Hematopoietic multipotent progenitor cell (in vitro differentiated cells): ENCODE measurements around the gene SLC26A1. TPM values are rescaled to one million over a fixed set of nuclear protein-coding genes. Genes with fewer than 3 reads are reported as not detected.
"Not testable (repeated sequence)": the region's sequence is repeated elsewhere in the genome, so short reads cannot be mapped to it uniquely, and the experiment has no call there.

Experiments
- DNase-seq, 3 donors: peaks; one replicate each; pipeline ENCODE4 v3.0.0-alpha.2; 2011 to 2015; ENCODE audit warnings: low read depth in 2 of 3, low spot score in 2 of 3
- total RNA-seq: library from RNA; depleted of rRNA; stranded (reverse); fragments of >200 nt; gene quantifications from one replicate; pipeline ENCODE4 v1.2.3, GENCODE V29; 2012

The SLC26A1 gene
- total RNA-seq, 1 donor: 0.27 TPM

DNA sequence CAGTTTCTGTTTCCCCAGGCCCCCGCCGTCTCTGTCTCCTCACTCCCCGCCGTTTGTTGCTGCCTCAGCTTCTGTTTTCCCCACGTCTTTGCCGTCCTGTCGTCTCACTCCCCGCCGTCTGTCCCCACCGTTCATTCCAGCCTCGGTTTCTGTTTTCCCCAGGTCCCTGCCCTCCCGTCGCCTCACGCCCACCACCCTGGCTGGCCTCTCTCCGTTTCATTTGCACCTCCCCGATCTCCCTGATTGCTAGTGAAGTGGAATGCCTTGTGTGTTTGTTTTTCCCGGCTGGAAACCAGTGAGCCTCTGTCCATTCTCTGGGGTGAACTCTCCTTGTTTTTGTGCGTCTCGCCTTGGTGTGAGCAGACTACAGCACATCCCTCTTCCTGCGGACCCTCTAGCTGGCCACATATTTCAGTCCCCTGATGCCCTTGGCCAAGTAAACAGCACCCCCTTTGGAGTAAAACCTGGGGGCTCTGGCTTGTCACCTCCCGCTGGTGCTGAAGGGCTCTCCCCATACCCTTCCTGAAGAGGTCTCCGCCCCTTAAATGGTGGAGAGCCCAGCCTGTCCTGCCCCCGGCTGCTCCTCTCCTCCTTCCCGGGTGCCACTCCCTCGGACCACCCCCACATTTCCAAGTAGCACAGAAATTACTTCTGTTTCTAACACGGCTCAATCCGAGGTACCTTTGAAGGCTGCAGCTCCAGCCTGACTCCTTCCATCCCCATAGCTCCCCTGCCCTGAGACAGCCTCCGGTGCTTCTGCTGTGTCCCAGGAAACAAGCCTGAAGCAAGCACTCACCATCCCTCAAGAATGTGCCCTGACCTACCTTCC lies 47.7 kb downstream of the SLC26A1 start:
- DNase-seq: no peak

DNA sequence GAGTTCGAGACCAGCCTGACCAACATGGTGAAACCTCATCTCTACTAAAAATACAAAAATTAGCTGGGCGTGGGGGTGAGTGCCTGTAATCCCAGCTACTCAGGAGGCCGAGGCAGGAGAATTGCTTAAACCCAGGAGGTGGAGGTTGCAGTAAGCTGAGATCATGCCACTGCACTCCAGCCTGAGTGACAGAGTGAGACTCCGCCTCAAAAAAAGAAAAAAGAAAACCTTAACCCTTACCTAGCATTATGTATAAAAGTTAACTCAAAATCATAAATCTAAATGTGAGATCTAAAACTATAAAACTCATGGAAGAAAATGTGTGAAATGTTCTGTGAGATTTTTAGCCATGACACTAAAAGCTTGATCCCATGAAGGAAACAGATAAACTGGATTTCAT lies 53.7 kb downstream of the SLC26A1 start:
- DNase-seq: not testable (repeated sequence)

Other genes starting within 250 kb of the SLC26A1 start
- gene CPLX1, start 167.3 kb downstream of the SLC26A1 start, total RNA-seq: not detected
- 107 TPM for gene GAK, start 61.1 kb downstream of the SLC26A1 start, total RNA-seq
- 28.3 TPM for gene TMEM175, start 60.9 kb downstream of the SLC26A1 start, total RNA-seq
- 13.5 TPM for gene DGKQ, start 19.8 kb downstream of the SLC26A1 start, total RNA-seq
- 21.8 TPM for gene IDUA, start 6.4 kb downstream of the SLC26A1 start, total RNA-seq
- 43.1 TPM for gene FGFRL1, start 18.2 kb upstream of the SLC26A1 start, total RNA-seq
- 1.1 TPM for gene RNF212, start 120.2 kb upstream of the SLC26A1 start, total RNA-seq
- 4.0 TPM for gene SPON2, start 179.2 kb upstream of the SLC26A1 start, total RNA-seq